ENCODE measurements around the gene BIRC7. TPM values are rescaled to one million over a fixed set of nuclear protein-coding genes. Genes with fewer than 3 reads are reported as not detected.
A peak's percentile ranks its signal among the peaks of the same experiment; 100 is the strongest.

BIRC7 gene
- total RNA-seq, 2 experiments from 2014 or later, result not detected

GRCh38 chr20:63268671-63269439, 33.1 kb downstream of the BIRC7 start:
- POLR2A ChIA-PET, result no interaction called here
- Histone ChIP-seq H3K4me1 (ENCODE audit: insufficient read depth, low read length) (peaks cover 16% of the 10 kb centered on the region), H3K36me3 (ENCODE audit: insufficient read depth, low read length) (no peaks in the 10 kb centered on the region), H3K27ac (ENCODE audit: low read depth in 1 of 2, low read length in 2 of 2) (no peak overlapping the region), H3K27me3 (ENCODE audit: control insufficient read depth in 1 of 2, insufficient read depth in 2 of 2, low read length in 2 of 2) (peaks cover 5 to 17% of the 10 kb centered on the region in 2 experiments), H3K9me3 (ENCODE audit: control insufficient read depth in 1 of 2, insufficient read depth in 1 of 2, low read length in 2 of 2) (no peaks in the 10 kb centered on the region), H3K4me3 (ENCODE audit: low read length) (no peak overlapping the region)
- TF ChIP-seq CTCF (IDR thresholded peaks at IDR 0.05), result no peak
- Mint-ChIP-seq H3K27ac (no peak overlapping the region), H3K9me3 (no peaks in the 10 kb centered on the region), H3K4me3 (no peak overlapping the region), H3K27me3 (peaks cover 8% of the 10 kb centered on the region), H3K4me1 (ENCODE audit: low read depth) (peaks cover 19% of the 10 kb centered on the region), H3K36me3 (ENCODE audit: low read depth) (peaks cover 7% of the 10 kb centered on the region)
- CTCF ChIA-PET, result no interaction called here
- DNase-seq (no peak), ATAC-seq (ENCODE audit: poor library complexity) (no peak)
- intact Hi-C loops (cut with DNase I, micrococcal nuclease), result no loop called here

GRCh38 chr20:63269724-63270123, 34.0 kb downstream of the BIRC7 start:
- ChIA-PET POLR2A (no interaction called here), CTCF (no interaction called here)
- H3K4me3 Mint-ChIP-seq, result peak overlapping the region; percentile 42
- no peaks in the 10 kb centered on the region for H3K9me3 Mint-ChIP-seq
- intact Hi-C loops (cut with DNase I, micrococcal nuclease), result loop anchor here in 1 of 2 experiments (5.0 kb wide), 3 partner anchors 332 to 862 kb away; partner anchors contain the start of genes CABLES2, GID8 and SLCO4A1
- Histone ChIP-seq H3K27me3 (ENCODE audit: control insufficient read depth in 1 of 2, insufficient read depth in 2 of 2, low read length in 2 of 2) (peaks cover 0 to 10% of the 10 kb centered on the region in 2 experiments), H3K4me3 (ENCODE audit: low read length) (no peak overlapping the region), H3K4me1 (ENCODE audit: insufficient read depth, low read length) (peaks cover 23% of the 10 kb centered on the region), H3K36me3 (ENCODE audit: insufficient read depth, low read length) (no peaks in the 10 kb centered on the region), H3K27ac (ENCODE audit: low read depth in 1 of 2, low read length in 2 of 2) (no peak overlapping the region), H3K9me3 (ENCODE audit: control insufficient read depth in 1 of 2, insufficient read depth in 1 of 2, low read length in 2 of 2) (no peaks in the 10 kb centered on the region)
- peaks cover 23% of the 10 kb centered on the region for H3K4me1 Mint-ChIP-seq (ENCODE audit: low read depth)
- no peak overlapping the region for H3K27ac Mint-ChIP-seq
- TF ChIP-seq CTCF (IDR thresholded peaks at IDR 0.05), result no peak
- DNase-seq (no peak), ATAC-seq (ENCODE audit: poor library complexity) (no peak)
- H3K36me3 Mint-ChIP-seq (ENCODE audit: low read depth), result peaks cover 8% of the 10 kb centered on the region
- peaks cover 3% of the 10 kb centered on the region for H3K27me3 Mint-ChIP-seq

GRCh38 chr20:63270606-63271325, 35.1 kb downstream of the BIRC7 start:
- no peak for TF ChIP-seq CTCF (IDR thresholded peaks at IDR 0.05)
- Mint-ChIP-seq H3K9me3 (no peaks in the 10 kb centered on the region), H3K36me3 (ENCODE audit: low read depth) (peaks cover 8% of the 10 kb centered on the region), H3K4me1 (ENCODE audit: low read depth) (peaks cover 31% of the 10 kb centered on the region), H3K4me3 (peak overlapping the region; percentile 87), H3K27me3 (no peaks in the 10 kb centered on the region), H3K27ac (peak overlapping the region; percentile 37)
- no peak for DNase-seq
- Histone ChIP-seq H3K36me3 (ENCODE audit: insufficient read depth, low read length) (peaks cover 5% of the 10 kb centered on the region), H3K4me1 (ENCODE audit: insufficient read depth, low read length) (peaks cover 26% of the 10 kb centered on the region), H3K9me3 (ENCODE audit: control insufficient read depth in 1 of 2, insufficient read depth in 1 of 2, low read length in 2 of 2) (no peaks in the 10 kb centered on the region), H3K4me3 (ENCODE audit: low read length) (no peak overlapping the region), H3K27ac (ENCODE audit: low read depth in 1 of 2, low read length in 2 of 2) (no peak overlapping the region), H3K27me3 (ENCODE audit: control insufficient read depth in 1 of 2, insufficient read depth in 2 of 2, low read length in 2 of 2) (peaks cover 0 to 7% of the 10 kb centered on the region in 2 experiments)
- ChIA-PET CTCF (no interaction called here), POLR2A (interaction anchor here (2.6 kb wide), 1 partner anchor 14 kb away, joined by 10 read pairs; no protein-coding TSS in a partner anchor)
- intact Hi-C loops (cut with DNase I, micrococcal nuclease), result loop anchor here in 1 of 2 experiments (5.0 kb wide), 3 partner anchors 333 to 863 kb away; partner anchors contain the start of genes CABLES2, GID8 and SLCO4A1
- no peak for ATAC-seq (ENCODE audit: poor library complexity)

Data from CD4-positive, alpha-beta T cell (primary cell).